ENCODE data around the gene MLPH. TPM values are rescaled to one million over a fixed set of nuclear protein-coding genes. Genes with fewer than 3 reads are reported as not detected.

Gene MLPH
- total RNA-seq, 1 experiment from 2014 or later: 27.1 TPM

GRCh38 chr2:237603049-237603717 lies 116.1 kb downstream of the MLPH start:
- POLR2A ChIA-PET: interaction anchor here (1.5 kb wide), 1 partner anchor 12 kb away, joined by 6 read pairs; the partner anchor contains the start of gene RAB17
- Mint-ChIP-seq H3K4me3 (ENCODE audit: unreplicated experiment) (no peak overlapping the region), H3K4me1 (ENCODE audit: insufficient read depth, unreplicated experiment) (no peaks in the 10 kb centered on the region), H3K27me3 (ENCODE audit: insufficient read depth, unreplicated experiment) (peaks cover 15% of the 10 kb centered on the region), H3K36me3 (ENCODE audit: insufficient read depth, unreplicated experiment) (no peaks in the 10 kb centered on the region), H3K27ac (ENCODE audit: low read depth, unreplicated experiment) (no peak overlapping the region), H3K9me3 (ENCODE audit: unreplicated experiment) (no peaks in the 10 kb centered on the region)
- CTCF ChIA-PET: interaction anchor here (0.5 to 1.2 kb wide), 2 partner anchors 31 to 153 kb away, joined by 4 to 5 read pairs; no protein-coding TSS in a partner anchor
- intact Hi-C loops (cut with micrococcal nuclease): no loop called here
- no peak for TF ChIP-seq CTCF (IDR thresholded peaks at IDR 0.05; ENCODE audit: unreplicated experiment)
- DNase-seq (ENCODE audit: unreplicated experiment): no peak
- no TSS peak for BruUV-seq (replicated peaks)

- no peak overlapping the region for H3K4me3 Mint-ChIP-seq (ENCODE audit: unreplicated experiment)
- H3K36me3 Mint-ChIP-seq (ENCODE audit: insufficient read depth, unreplicated experiment): no peaks in the 10 kb centered on the region
- no TSS peak for BruUV-seq (replicated peaks)
- H3K27ac Mint-ChIP-seq (ENCODE audit: low read depth, unreplicated experiment): no peak overlapping the region
- peak; percentile 16 for DNase-seq (ENCODE audit: unreplicated experiment)
- TF ChIP-seq CTCF (IDR thresholded peaks at IDR 0.05; ENCODE audit: unreplicated experiment): no peak
- ChIA-PET POLR2A (interaction anchor here (1.5 kb wide), 1 partner anchor 13 kb away, joined by 6 read pairs; the partner anchor contains the start of gene RAB17), CTCF (interaction anchor here (0.5 kb wide), 1 partner anchor 153 kb away, joined by 4 read pairs; no protein-coding TSS in a partner anchor)
- H3K9me3 Mint-ChIP-seq (ENCODE audit: unreplicated experiment): no peaks in the 10 kb centered on the region
- no peaks in the 10 kb centered on the region for H3K4me1 Mint-ChIP-seq (ENCODE audit: insufficient read depth, unreplicated experiment)
- H3K27me3 Mint-ChIP-seq (ENCODE audit: insufficient read depth, unreplicated experiment): peaks cover 20% of the 10 kb centered on the region
- intact Hi-C loops (cut with micrococcal nuclease): no loop called here
These were observed 116.8 kb downstream of the MLPH start for GRCh38 chr2:237603718-237604362.

- Mint-ChIP-seq H3K27ac (ENCODE audit: low read depth, unreplicated experiment) (no peak overlapping the region), H3K4me3 (ENCODE audit: unreplicated experiment) (no peak overlapping the region), H3K9me3 (ENCODE audit: unreplicated experiment) (no peaks in the 10 kb centered on the region), H3K36me3 (ENCODE audit: insufficient read depth, unreplicated experiment) (no peaks in the 10 kb centered on the region), H3K27me3 (ENCODE audit: insufficient read depth, unreplicated experiment) (peaks cover 20% of the 10 kb centered on the region), H3K4me1 (ENCODE audit: insufficient read depth, unreplicated experiment) (no peaks in the 10 kb centered on the region)
- DNase-seq (ENCODE audit: unreplicated experiment): no peak
- CTCF ChIA-PET: no interaction called here
- POLR2A ChIA-PET: interaction anchor here (1.5 kb wide), 1 partner anchor 14 kb away, joined by 6 read pairs; the partner anchor contains the start of gene RAB17
- BruUV-seq (replicated peaks): no TSS peak
- TF ChIP-seq CTCF (IDR thresholded peaks at IDR 0.05; ENCODE audit: unreplicated experiment): no peak
- intact Hi-C loops (cut with micrococcal nuclease): no loop called here
These were observed 117.3 kb downstream of the MLPH start for GRCh38 chr2:237604391-237604790.

Small RNA genes within 50 kb of the gene (microRNA-seq; reads per million reads assigned to microRNA genes)
- gene MIR6811: 0.53 reads per million

Other genes starting within 250 kb of the MLPH start
- 0.19 and 0.61 TPM in 2 replicates for gene COL6A3, start 73.1 kb upstream of the MLPH start, total RNA-seq (2022)
- gene PRLH, start 79.3 kb downstream of the MLPH start, total RNA-seq (2022): not detected in 2 replicates
- 10.6 and 17.2 TPM in 2 replicates for gene RAB17, start 103.5 kb downstream of the MLPH start, total RNA-seq (2022)
- 197 and 201 TPM in 2 replicates for gene LRRFIP1, start 140.3 kb downstream of the MLPH start, total RNA-seq (2022)